ENCODE measurements around the gene PARD3B.

DNA sequence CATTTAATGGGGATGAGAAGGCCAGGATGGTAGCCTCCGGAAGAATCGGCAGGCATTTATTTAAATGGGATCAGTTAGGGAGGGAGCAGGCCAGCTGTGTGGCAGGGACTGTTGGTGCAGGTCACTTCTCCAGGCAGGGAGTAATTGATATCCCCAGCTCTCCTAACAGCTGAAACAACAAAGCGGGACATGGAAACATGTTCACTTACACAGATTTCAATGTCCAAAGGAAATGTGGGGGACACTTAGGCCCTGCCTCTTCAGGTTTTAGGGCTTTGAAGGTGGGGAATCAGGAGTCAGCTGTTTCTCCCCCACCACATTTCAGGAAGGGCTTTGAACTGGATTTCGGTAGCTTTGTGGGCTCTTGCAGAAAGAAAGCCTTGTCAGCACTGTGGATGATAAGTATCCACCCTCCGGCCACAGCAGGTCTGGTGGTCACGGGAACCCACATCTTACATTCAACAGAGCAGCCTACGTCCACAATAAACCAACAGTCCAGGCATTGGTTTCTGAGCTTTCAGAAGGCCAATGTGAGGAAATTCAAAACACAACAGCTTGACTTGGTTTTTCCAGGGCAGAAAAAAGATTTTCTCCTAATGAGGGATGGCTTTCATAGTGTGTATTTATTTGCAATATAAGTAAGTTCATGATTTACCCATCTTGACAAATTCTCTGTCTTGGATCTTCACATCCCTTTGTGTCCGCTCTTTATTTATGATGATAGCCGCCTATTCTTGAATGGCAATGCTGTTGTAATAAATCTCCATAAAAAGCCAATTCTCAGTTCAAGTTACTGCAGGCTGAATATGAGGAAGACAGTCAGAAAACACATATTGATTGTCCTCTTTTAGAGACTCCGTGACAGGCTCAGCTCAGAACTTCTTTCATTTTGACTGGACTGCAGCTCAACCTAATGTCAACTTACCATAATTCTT is 1040.4 kb downstream of the PARD3B start:
- TF ChIP-seq ZNF331 (CRISPR knock-in tag; IDR thresholded peaks at IDR 0.05) (no peak), TCF7L2 (IDR thresholded peaks at IDR 0.05; ENCODE audit: low read depth, low read length) (no peak), NCOA2 (CRISPR knock-in tag; IDR thresholded peaks at IDR 0.05) (no peak)
- TF ChIP-seq, protein P1, sequence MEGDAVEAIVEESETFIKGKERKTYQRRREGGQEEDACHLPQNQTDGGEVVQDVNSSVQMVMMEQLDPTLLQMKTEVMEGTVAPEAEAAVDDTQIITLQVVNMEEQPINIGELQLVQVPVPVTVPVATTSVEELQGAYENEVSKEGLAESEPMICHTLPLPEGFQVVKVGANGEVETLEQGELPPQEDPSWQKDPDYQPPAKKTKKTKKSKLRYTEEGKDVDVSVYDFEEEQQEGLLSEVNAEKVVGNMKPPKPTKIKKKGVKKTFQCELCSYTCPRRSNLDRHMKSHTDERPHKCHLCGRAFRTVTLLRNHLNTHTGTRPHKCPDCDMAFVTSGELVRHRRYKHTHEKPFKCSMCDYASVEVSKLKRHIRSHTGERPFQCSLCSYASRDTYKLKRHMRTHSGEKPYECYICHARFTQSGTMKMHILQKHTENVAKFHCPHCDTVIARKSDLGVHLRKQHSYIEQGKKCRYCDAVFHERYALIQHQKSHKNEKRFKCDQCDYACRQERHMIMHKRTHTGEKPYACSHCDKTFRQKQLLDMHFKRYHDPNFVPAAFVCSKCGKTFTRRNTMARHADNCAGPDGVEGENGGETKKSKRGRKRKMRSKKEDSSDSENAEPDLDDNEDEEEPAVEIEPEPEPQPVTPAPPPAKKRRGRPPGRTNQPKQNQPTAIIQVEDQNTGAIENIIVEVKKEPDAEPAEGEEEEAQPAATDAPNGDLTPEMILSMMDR (CRISPR knock-in tag; IDR thresholded peaks at IDR 0.05) = no peak

All from HepG2 (cell line).